GM13976 (cell line): ENCODE results near the gene BABAM2.
"Not testable (repeated sequence)": the region's sequence is repeated elsewhere in the genome, so short reads cannot be mapped to it uniquely, and the experiment has no call there.

Source experiments
- DNase-seq: peaks from one replicate; pipeline ENCODE4 v3.0.0; 2012; ENCODE audit warnings: low spot score
- in situ Hi-C: fragments of 300-500 bp; cut with MboI; formaldehyde crosslinking; loops from one replicate; pipeline ENCODE4 v1.12.0; 2022; ENCODE audit warnings: low sequenced_read_pairs, mixed read lengths, inconsistent platforms; ENCODE audit not compliant: unreplicated experiment
- TF ChIP-seq, protein P1 (sequence below): IDR thresholded peaks from 2 replicates; pipeline ENCODE4 v1.5.1; 2012; ENCODE audit warnings: borderline replicate concordance, mild to moderate bottlenecking; ENCODE audit not compliant: insufficient read depth; ENCODE audit errors: extremely low read depth, missing control alignments, control extremely low read depth

The BABAM2 gene

GRCh38 chr2:28365158-28365557, 474.6 kb downstream of the BABAM2 start:
- TF ChIP-seq, protein P1, sequence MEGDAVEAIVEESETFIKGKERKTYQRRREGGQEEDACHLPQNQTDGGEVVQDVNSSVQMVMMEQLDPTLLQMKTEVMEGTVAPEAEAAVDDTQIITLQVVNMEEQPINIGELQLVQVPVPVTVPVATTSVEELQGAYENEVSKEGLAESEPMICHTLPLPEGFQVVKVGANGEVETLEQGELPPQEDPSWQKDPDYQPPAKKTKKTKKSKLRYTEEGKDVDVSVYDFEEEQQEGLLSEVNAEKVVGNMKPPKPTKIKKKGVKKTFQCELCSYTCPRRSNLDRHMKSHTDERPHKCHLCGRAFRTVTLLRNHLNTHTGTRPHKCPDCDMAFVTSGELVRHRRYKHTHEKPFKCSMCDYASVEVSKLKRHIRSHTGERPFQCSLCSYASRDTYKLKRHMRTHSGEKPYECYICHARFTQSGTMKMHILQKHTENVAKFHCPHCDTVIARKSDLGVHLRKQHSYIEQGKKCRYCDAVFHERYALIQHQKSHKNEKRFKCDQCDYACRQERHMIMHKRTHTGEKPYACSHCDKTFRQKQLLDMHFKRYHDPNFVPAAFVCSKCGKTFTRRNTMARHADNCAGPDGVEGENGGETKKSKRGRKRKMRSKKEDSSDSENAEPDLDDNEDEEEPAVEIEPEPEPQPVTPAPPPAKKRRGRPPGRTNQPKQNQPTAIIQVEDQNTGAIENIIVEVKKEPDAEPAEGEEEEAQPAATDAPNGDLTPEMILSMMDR = no peak
- no peak for DNase-seq
- in situ Hi-C loops = no loop called here

DNA sequence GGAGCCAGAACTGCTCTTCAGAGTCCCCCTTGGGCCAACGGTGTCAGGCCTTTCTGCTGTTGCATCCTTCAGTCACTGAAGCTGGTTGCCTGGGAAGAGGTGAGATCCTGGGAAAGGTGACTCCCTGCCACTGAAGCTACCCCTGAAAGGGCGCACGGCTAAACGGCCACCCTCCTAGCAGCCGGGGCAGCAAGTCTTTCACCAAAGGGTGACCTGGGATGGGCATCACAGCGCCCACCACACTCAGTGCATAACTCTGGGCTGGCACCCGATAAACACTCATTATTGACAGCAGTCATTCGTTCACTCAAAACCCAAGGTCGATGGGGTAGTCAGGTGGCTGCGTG, 475.6 kb downstream of the BABAM2 start:
- TF ChIP-seq, protein P1 = no peak
- in situ Hi-C loops = no loop called here
- no peak for DNase-seq

- in situ Hi-C loops = no loop called here
Observed at GRCh38 chr2:28366496-28367282, 476.2 kb downstream of the BABAM2 start.

DNA sequence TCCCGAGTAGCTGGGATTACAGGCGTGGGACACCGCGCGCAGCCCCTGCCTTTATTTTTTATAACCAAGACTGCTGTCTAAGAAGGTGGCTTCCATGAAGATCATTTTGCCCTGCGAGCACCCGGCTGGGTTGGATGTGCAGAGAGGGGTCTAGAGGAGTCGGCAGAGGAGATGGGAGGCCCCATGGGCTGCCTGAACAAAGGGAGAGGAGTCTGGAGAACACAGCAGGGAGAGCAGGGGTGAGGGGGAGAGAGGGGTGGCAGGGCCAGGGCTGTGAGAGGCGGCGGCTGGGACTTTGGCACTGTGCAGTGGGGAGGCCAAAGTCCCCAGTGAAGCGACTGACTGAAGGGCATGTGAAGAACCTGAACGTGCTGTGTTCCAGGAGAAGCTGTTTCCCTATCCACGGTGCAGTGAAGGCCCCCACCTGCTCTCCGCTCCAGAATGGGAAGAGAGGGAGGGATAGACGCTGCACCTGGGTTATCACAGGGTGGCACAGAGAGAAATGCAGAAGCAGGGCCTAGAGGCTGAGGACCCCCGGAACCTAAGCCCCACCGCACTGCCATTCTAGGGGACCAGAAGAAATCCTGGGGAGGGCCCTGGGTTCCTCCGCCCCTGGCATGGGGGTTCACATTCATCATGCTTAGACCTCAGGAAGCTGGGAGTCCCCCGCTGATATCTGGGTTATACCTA, 477.3 kb downstream of the BABAM2 start:
- no peak for DNase-seq
- in situ Hi-C loops = no loop called here
- TF ChIP-seq, protein P1 = no peak

More at GRCh38 chr2:28366496-28367282, 476.2 kb downstream of the BABAM2 start:
- TF ChIP-seq, protein P1 = no peak
- no peak for DNase-seq

DNA sequence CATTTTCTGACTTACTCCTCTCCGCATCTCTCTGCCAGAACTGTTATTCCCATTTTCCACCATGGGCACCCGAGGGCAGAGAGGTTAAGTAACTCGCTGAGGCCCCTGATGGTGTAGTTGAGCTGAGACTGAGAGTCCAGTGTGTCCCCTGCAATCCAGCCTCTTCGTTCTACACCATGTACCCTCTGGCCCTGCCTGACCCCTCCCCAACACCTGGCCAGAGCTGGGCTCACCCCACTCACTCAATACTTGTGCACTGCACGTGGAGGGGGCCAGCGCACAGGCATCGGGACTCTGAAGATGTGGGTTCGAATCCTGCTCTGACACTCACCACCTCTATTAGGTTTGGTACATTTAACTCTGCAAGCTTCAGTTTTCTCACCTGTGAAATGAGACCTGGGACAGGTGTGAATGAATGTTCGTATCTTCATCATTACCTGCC, 477.8 kb downstream of the BABAM2 start:
- TF ChIP-seq, protein P1 = no peak
- in situ Hi-C loops = no loop called here
- no peak for DNase-seq

- in situ Hi-C loops = no loop called here
- DNase-seq = no peak
- TF ChIP-seq, protein P1 = no peak
Observed at GRCh38 chr2:28369358-28369757, 478.8 kb downstream of the BABAM2 start.

DNA sequence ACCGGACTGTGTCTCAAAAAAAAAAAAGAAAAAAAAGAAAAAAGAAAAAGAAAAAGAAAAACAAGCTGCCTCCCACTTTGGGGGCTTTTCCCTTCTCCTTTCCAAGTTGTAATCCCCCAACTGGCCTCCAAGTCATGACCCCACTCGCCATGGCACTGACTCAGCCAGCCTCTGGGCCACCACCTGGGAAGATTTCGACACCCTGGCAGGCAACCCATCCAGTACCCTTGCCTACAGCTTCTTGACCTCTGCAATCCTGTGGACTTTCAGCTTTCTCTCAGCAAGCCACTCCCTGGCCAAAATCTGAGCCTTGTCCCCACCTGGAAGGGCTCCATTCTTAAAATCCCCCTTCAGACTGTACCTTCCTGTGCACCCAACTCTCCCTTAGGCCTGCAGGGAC, 479.8 kb downstream of the BABAM2 start:
- TF ChIP-seq, protein P1 = no peak
- DNase-seq = no peak
- in situ Hi-C loops = no loop called here

DNA sequence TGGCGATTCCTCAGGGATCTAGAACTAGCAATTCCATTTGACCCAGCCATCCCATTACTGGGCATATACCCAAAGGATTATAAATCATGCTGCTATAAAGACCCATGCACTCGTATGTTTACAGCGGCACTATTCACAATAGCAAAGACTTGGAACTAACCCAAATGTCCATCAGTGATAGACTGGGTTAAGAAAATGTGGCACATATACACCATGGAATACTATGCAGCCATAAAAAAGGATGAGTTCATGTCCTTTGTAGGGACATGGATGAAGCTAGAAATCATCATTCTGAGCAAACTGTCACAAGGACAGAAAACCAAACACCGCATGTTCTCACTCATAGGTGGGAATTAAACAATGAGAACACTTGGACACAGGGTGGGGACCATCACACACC, 481.2 kb downstream of the BABAM2 start:
- DNase-seq, in situ Hi-C loops: not testable (repeated sequence)
